ENCODE measurements around the gene GARIN5A.

- TF ChIP-seq SIRT6 (IDR thresholded peaks at IDR 0.05; ENCODE audit: low read depth, low read length), result no peak
- no peak for TF ChIP-seq ZNF197 (CRISPR knock-in tag; IDR thresholded peaks at IDR 0.05; ENCODE audit: low read depth)
- no peak for TF ChIP-seq POLR2G (IDR thresholded peaks at IDR 0.05; ENCODE audit: low read depth, low read length)
- TF ChIP-seq HMGXB4 (CRISPR knock-in tag; IDR thresholded peaks at IDR 0.05), result no peak
- TF ChIP-seq ZNF217 (CRISPR knock-in tag; IDR thresholded peaks at IDR 0.05), result no peak
- TF ChIP-seq RREB1 (CRISPR knock-in tag; IDR thresholded peaks at IDR 0.05), result no peak
- no peak for TF ChIP-seq EGR1 (conservative IDR thresholded peaks at IDR 0.05)
- TF ChIP-seq TRIM28 (IDR thresholded peaks at IDR 0.05), result no peak
These were observed 7.8 kb downstream of the GARIN5A start for GRCh38 chr19:50468818-50469217.
